Spleen (tissue), 7 donors: Measurements from ENCODE around the gene RBPMS2.

Experiments
- CTCF ChIP-seq, 11 experiments: fragments of 200-600 bp in 7 of 11; fragments of 450-650 bp in 4 of 11; sonication (generic) in 4 of 11; IDR thresholded peaks in 8 of 11; conservative IDR thresholded peaks in 3 of 11; 1 replicate in 7 of 11; 2 replicates in 4 of 11; pipeline versions ENCODE4 v1.4.0 to v1.8.0; 2016 to 2021; ENCODE audit warnings: antibody characterized with exemption in 11 of 11, inconsistent platforms in 4 of 11, mild to moderate bottlenecking in 1 of 11
- POLR2A ChIP-seq, 3 donors: fragments of 450-650 bp; IDR thresholded peaks; one replicate each; pipeline ENCODE4 v1.5.1; 2017; ENCODE audit warnings: antibody characterized with exemption in 3 of 3, mild to moderate bottlenecking in 1 of 3
- donor health status: DM: no; HTN: no; CAD: no; lungs with moderate emphysema.
- donor health status: DM: no; HTN: no; CAD: no.
- donor health status: DM: no; HTN: no; CAD: no.

- TF ChIP-seq POLR2A (IDR thresholded peaks at IDR 0.05) (no peak), CTCF (IDR thresholded peaks at IDR 0.05 in 8 of 11, conservative IDR thresholded peaks at IDR 0.05 in 3 of 11) (no peak)
Measured at GRCh38 chr15:64754663-64755426, 20.5 kb downstream of the RBPMS2 start.
